MM.1S (cell line): Measurements from ENCODE around the gene SPCS2.

ENCODE experiments used
- CTCF ChIP-seq: fragments of 300-600 bp; sonication (generic); IDR thresholded peaks from 2 replicates; pipeline ENCODE4 v1.5.1; 2016; ENCODE audit warnings: antibody characterized with exemption, low read length, mixed read lengths
- EZH2 ChIP-seq: fragments of 300-600 bp; sonication (generic); optimal IDR thresholded peaks from 2 replicates; pipeline ENCODE3; 2017; ENCODE audit warnings: low read depth, mild to moderate bottlenecking, antibody characterized with exemption, low read length, mixed read lengths
- EZH2phosphoT487 ChIP-seq: fragments of 300-600 bp; sonication (generic); IDR thresholded peaks from 2 replicates; pipeline ENCODE4 v1.6.1; 2018; ENCODE audit warnings: antibody characterized with exemption, low read length

GRCh38 chr11:74932797-74933196 is 16.3 kb upstream of the SPCS2 start:
- TF ChIP-seq CTCF (no peak), EZH2 (no peak), EZH2phosphoT487 (no peak)
